Nephron (organoid): ENCODE measurements around the gene NT5M.

Source experiments
- H3K27ac Mint-ChIP-seq, 3 experiments: 2 replicates each; pipeline ENCODE4 v1.8.0; 2020; ENCODE audit warnings: mixed read lengths in 3 of 3, mild to moderate bottlenecking in 2 of 3, moderate library complexity in 1 of 3
- H3K27me3 Mint-ChIP-seq: 2 replicates; pipeline ENCODE4 v1.8.0; 2021; ENCODE audit warnings: low read depth, mild to moderate bottlenecking, moderate library complexity, mixed read lengths
- H3K36me3 Mint-ChIP-seq: 2 replicates; pipeline ENCODE4 v1.8.0; 2020; ENCODE audit warnings: low read depth, mixed read lengths
- H3K4me1 Mint-ChIP-seq: 2 replicates; pipeline ENCODE4 v1.8.0; 2020; ENCODE audit warnings: mixed read lengths
- H3K4me3 Mint-ChIP-seq, 3 experiments: 2 replicates each; pipeline ENCODE4 v1.8.0; 2020; ENCODE audit warnings: mild to moderate bottlenecking in 3 of 3, mixed read lengths in 3 of 3, moderate library complexity in 2 of 3
- H3K9me3 Mint-ChIP-seq: 2 replicates; pipeline ENCODE4 v1.8.0; 2020; ENCODE audit warnings: mixed read lengths
- CTCF ChIP-seq, 3 experiments: fragments of 200-600 bp; sonication (generic); IDR thresholded peaks; one replicate each; pipeline ENCODE4 v1.5.0; 2021; ENCODE audit warnings: antibody characterized with exemption in 3 of 3; ENCODE audit not compliant: unreplicated experiment in 3 of 3

The NT5M gene

GRCh38 chr17:17305281-17305801 is 2.2 kb downstream of the NT5M start:
- peak overlapping the region; percentile 75 to 86 (median 83) for H3K4me3 Mint-ChIP-seq
- H3K9me3 Mint-ChIP-seq, result no peaks in the 10 kb centered on the region
- peak overlapping the region in 2 of 3 experiments; percentile 37 to 70 for H3K27ac Mint-ChIP-seq
- H3K4me1 Mint-ChIP-seq, result peaks cover 15% of the 10 kb centered on the region
- TF ChIP-seq CTCF (IDR thresholded peaks at IDR 0.05; ENCODE audit: unreplicated experiment in 3 of 3), result no peak
- H3K36me3 Mint-ChIP-seq, result peaks cover 9% of the 10 kb centered on the region
- no peaks in the 10 kb centered on the region for H3K27me3 Mint-ChIP-seq

- TF ChIP-seq CTCF (IDR thresholded peaks at IDR 0.05; ENCODE audit: unreplicated experiment in 3 of 3), result no peak
- Mint-ChIP-seq H3K4me1 (peaks cover 10% of the 10 kb centered on the region), H3K9me3 (peaks cover 4% of the 10 kb centered on the region), H3K4me3 (no peak overlapping the region), H3K36me3 (peaks cover 13% of the 10 kb centered on the region), H3K27me3 (no peaks in the 10 kb centered on the region), H3K27ac (no peak overlapping the region)
Measured at GRCh38 chr17:17309356-17309755, 6.2 kb downstream of the NT5M start.

- TF ChIP-seq CTCF (IDR thresholded peaks at IDR 0.05; ENCODE audit: unreplicated experiment in 3 of 3), result peak; percentile 37 to 45 (median 42)
- Mint-ChIP-seq H3K36me3 (peaks cover 12% of the 10 kb centered on the region), H3K27me3 (no peaks in the 10 kb centered on the region), H3K4me3 (no peak overlapping the region), H3K27ac (no peak overlapping the region), H3K9me3 (peaks cover 4% of the 10 kb centered on the region), H3K4me1 (no peaks in the 10 kb centered on the region)
Measured at GRCh38 chr17:17313350-17313991, 10.3 kb downstream of the NT5M start.

- peaks cover 4% of the 10 kb centered on the region for H3K9me3 Mint-ChIP-seq
- H3K4me1 Mint-ChIP-seq, result no peaks in the 10 kb centered on the region
- H3K4me3 Mint-ChIP-seq, result no peak overlapping the region
- no peak overlapping the region for H3K27ac Mint-ChIP-seq
- no peaks in the 10 kb centered on the region for H3K27me3 Mint-ChIP-seq
- TF ChIP-seq CTCF (IDR thresholded peaks at IDR 0.05; ENCODE audit: unreplicated experiment in 3 of 3), result no peak
- H3K36me3 Mint-ChIP-seq, result peaks cover 9% of the 10 kb centered on the region
Measured at GRCh38 chr17:17314501-17315071, 11.4 kb downstream of the NT5M start.

- peaks cover 4% of the 10 kb centered on the region for H3K9me3 Mint-ChIP-seq
- no peak overlapping the region for H3K4me3 Mint-ChIP-seq
- TF ChIP-seq CTCF (IDR thresholded peaks at IDR 0.05; ENCODE audit: unreplicated experiment in 3 of 3), result no peak
- H3K4me1 Mint-ChIP-seq, result no peaks in the 10 kb centered on the region
- H3K36me3 Mint-ChIP-seq, result peaks cover 5% of the 10 kb centered on the region
- no peaks in the 10 kb centered on the region for H3K27me3 Mint-ChIP-seq
- H3K27ac Mint-ChIP-seq, result no peak overlapping the region
Measured at GRCh38 chr17:17315142-17315821, 12.1 kb downstream of the NT5M start.
